Endodermal cell (in vitro differentiated cells): ENCODE measurements around the gene FIP1L1. TPM values are rescaled to one million over a fixed set of nuclear protein-coding genes. Genes with fewer than 3 reads are reported as not detected.

ENCODE experiments used
- DNase-seq: peaks from one replicate; pipeline ENCODE4 v3.0.0-alpha.2; 2017
- H3K27ac ChIP-seq: 2 replicates; pipeline ENCODE4 v1.5.1; 2013; ENCODE audit warnings: mild to moderate bottlenecking, low read depth, low read length, moderate library complexity
- H3K27me3 ChIP-seq: 2 replicates; pipeline ENCODE4 v1.6.1; 2013; ENCODE audit warnings: mild to moderate bottlenecking, low read length, moderate library complexity; ENCODE audit not compliant: insufficient read depth, control insufficient read depth, poor library complexity, severe bottlenecking
- H3K36me3 ChIP-seq: 2 replicates; pipeline ENCODE4 v1.7.0; 2013; ENCODE audit warnings: mild to moderate bottlenecking, low read length, moderate library complexity; ENCODE audit not compliant: control insufficient read depth, insufficient read depth
- H3K4me1 ChIP-seq: one replicate; pipeline ENCODE4 v1.7.0; 2013; ENCODE audit warnings: low read length; ENCODE audit not compliant: control insufficient read depth, insufficient read depth
- H3K4me3 ChIP-seq: 2 replicates; pipeline ENCODE4 v1.5.1; 2013; ENCODE audit warnings: mild to moderate bottlenecking, low read length, moderate library complexity
- H3K9ac ChIP-seq: 2 replicates; pipeline ENCODE4 v1.6.1; 2013; ENCODE audit warnings: mild to moderate bottlenecking, low read length, moderate library complexity; ENCODE audit not compliant: poor library complexity, severe bottlenecking; ENCODE audit errors: extremely low read depth
- H3K9me3 ChIP-seq: 2 replicates; pipeline ENCODE4 v1.6.1; 2013; ENCODE audit warnings: mild to moderate bottlenecking, low read length, moderate library complexity; ENCODE audit not compliant: control insufficient read depth
- H3K27ac Mint-ChIP-seq: 2 replicates; pipeline ENCODE4 v1.8.0; 2020; ENCODE audit warnings: mixed read lengths
- H3K27me3 Mint-ChIP-seq: 2 replicates; pipeline ENCODE4 v1.8.0; 2021; ENCODE audit warnings: mild to moderate bottlenecking, mixed read lengths; ENCODE audit not compliant: insufficient read depth
- H3K36me3 Mint-ChIP-seq: 2 replicates; pipeline ENCODE4 v1.8.0; 2020; ENCODE audit warnings: low read depth, mixed read lengths
- H3K4me1 Mint-ChIP-seq: 2 replicates; pipeline ENCODE4 v1.8.0; 2020; ENCODE audit warnings: mixed read lengths
- H3K4me3 Mint-ChIP-seq: 2 replicates; pipeline ENCODE4 v1.8.0; 2020; ENCODE audit warnings: mild to moderate bottlenecking, moderate library complexity, mixed read lengths
- H3K9me3 Mint-ChIP-seq: 2 replicates; pipeline ENCODE4 v1.8.0; 2020; ENCODE audit warnings: mild to moderate bottlenecking, mixed read lengths
- WGBS, 2 experiments: methylation state at CpG; one replicate each; pipeline versions ENCODE4 v1.1.5 to v1.1.7; 2013; ENCODE audit warnings: missing lambda C conversion rate in 2 of 2, mixed read lengths in 1 of 2; ENCODE audit not compliant: insufficient coverage in 1 of 2, insufficient read length in 1 of 2; 5-methylcytosine and 5-hydroxymethylcytosine counted together
- total RNA-seq, 2 donors: library from RNA; stranded (reverse); fragmentation: NEBNext Ultra II Directional in 1 of 2; extraction: Animal tissue kit (Norgen Biotek cat#: 25700) in 1 of 2; gene quantifications; 2 replicates in 1 of 2; 3 replicates in 1 of 2; pipeline ENCODE4 v1.2.1, GENCODE V29; 2021
- TF ChIP-seq, protein P1 (sequence below): fragments of 200-600 bp; sonication (generic); conservative IDR thresholded peaks from 2 replicates; pipeline ENCODE4 v1.5.0; 2021; ENCODE audit warnings: antibody characterized with exemption, mild to moderate bottlenecking

FIP1L1 gene
- total RNA-seq, 2 donors from 2014 or later: 79.2 to 88.8 TPM

DNA sequence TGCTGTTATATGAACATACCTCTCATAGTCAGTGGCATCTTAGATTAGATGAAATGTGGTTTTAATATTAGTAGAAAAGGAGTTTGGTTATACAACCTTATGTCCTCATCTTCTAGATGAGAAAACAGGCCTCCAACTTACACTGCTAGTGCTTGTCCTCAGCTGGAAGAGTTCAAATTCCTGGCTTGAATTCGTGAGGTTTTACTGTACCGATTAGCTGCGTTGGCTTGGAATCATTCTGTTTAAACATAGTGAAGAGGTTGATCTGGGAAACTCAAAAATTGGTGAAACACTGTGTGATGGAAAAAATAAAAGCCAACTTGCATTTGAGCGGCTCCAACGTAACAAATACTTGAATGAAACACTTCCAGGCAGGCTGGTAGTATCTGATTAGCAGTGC lies 132.9 kb downstream of the FIP1L1 start:
- no peak for DNase-seq
- H3K9ac ChIP-seq: no peak overlapping the region
- peaks cover 8% of the 10 kb centered on the region for H3K4me1 Mint-ChIP-seq
- no peak overlapping the region for H3K4me3 Mint-ChIP-seq
- no peaks in the 10 kb centered on the region for H3K36me3 ChIP-seq
- no peaks in the 10 kb centered on the region for H3K9me3 Mint-ChIP-seq
- H3K27me3 Mint-ChIP-seq: no peaks in the 10 kb centered on the region
- H3K4me1 ChIP-seq: no peaks in the 10 kb centered on the region
- H3K4me3 ChIP-seq: no peak overlapping the region
- H3K36me3 Mint-ChIP-seq: no peaks in the 10 kb centered on the region
- H3K27ac ChIP-seq: no peak overlapping the region
- no peaks in the 10 kb centered on the region for H3K27me3 ChIP-seq
- TF ChIP-seq, protein P1, sequence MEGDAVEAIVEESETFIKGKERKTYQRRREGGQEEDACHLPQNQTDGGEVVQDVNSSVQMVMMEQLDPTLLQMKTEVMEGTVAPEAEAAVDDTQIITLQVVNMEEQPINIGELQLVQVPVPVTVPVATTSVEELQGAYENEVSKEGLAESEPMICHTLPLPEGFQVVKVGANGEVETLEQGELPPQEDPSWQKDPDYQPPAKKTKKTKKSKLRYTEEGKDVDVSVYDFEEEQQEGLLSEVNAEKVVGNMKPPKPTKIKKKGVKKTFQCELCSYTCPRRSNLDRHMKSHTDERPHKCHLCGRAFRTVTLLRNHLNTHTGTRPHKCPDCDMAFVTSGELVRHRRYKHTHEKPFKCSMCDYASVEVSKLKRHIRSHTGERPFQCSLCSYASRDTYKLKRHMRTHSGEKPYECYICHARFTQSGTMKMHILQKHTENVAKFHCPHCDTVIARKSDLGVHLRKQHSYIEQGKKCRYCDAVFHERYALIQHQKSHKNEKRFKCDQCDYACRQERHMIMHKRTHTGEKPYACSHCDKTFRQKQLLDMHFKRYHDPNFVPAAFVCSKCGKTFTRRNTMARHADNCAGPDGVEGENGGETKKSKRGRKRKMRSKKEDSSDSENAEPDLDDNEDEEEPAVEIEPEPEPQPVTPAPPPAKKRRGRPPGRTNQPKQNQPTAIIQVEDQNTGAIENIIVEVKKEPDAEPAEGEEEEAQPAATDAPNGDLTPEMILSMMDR: no peak
- H3K9me3 ChIP-seq: no peaks in the 10 kb centered on the region
- no peak overlapping the region for H3K27ac Mint-ChIP-seq
- WGBS, 2 experiments: 46 to 49% methylated on average over 4 of the region's 5 CpGs

Other genes with a start within 250 kb of the FIP1L1 start
- 1 to 10 TPM; 5.7 to 6.5 TPM for gene SCFD2, start 11.6 kb upstream of the FIP1L1 start, total RNA-seq
- 1 to 10 TPM; 4.4 to 5.4 TPM for gene LNX1, start 213.8 kb downstream of the FIP1L1 start, total RNA-seq